GM21529 (cell line): Measurements from ENCODE around the gene SEL1L2.

ENCODE experiments used
- ATAC-seq: cut with Tn5 transposase; IDR thresholded peaks from one replicate; pipeline ENCODE4 v1.9.1; 2021; ENCODE audit not compliant: unreplicated experiment

Gene SEL1L2

DNA sequence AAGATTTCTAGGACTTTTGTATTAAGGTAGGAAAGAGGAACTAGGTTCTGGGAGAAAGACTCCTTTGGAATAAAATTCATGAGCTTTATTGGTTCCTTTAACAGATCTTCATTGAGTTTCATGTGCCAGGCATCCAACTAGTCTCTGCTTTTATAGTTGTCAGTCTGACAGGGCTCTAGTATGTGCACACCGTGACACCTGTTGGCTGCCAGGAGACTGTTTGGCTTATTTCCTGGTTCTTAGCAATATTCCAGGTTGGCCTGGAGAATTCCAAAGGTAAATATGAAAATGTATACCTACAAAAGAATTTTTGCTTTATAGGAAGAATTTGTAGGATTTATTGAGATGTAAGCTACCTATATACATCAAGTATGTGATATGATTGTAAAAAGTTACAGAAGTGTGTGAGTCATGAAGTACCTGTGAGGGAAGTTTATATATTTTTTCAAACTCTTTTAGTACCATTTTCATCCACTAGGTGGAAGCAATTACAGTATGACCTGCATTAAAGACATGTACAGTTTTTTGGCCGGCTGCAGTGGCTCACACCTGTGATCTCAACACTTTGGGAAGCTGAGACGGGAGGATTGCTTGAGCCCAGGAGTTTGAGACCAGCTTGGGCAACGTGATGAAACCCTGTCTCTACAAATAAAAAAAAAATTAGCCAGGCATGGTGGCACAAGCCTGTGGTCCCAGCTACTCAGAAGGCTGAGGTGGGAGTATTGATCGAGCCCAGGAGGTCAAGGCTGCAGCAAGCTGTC lies 170.3 kb downstream of the SEL1L2 start:
- ATAC-seq, result peak; percentile 90

- no peak for ATAC-seq
Measured at GRCh38 chr20:13817342-13817741, 173.1 kb downstream of the SEL1L2 start.

DNA sequence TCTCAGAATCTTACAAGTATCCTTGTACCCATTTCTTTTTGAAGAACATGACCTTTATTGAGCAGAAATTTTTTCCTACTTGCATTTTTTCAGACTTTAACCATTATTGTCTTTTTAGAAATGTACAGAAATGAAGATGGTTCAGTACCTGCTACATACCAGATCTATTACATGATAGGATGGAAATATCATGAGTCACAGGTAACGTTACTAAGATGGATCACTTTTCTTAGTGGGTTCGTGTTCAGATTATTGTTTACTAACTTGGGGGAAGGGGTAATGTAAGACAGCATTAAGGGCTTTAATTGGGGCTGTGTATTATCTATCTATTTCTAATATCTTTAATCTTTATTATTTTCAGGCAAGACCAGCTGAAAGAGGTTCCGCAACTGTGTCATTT lies 173.7 kb downstream of the SEL1L2 start:
- ATAC-seq, result no peak

DNA sequence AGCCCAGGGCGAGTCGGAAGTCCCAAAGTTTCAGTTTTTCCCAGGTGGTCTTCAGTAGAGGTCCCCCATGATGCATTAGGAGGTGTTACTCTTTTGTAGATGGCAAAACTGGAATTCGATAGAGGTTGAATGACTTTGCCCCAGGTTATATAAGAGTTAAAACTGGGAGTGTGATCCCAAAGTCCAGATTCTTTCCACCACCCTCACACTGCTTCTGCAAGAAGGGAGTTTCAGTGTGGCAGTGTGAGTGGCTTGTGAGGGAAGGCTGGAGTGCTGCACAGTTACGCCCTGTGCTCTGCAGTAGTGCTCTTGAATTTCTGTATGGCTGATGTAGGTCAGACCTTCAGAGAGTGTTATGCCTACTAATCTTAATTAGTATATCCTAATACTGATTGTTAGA lies 175.7 kb downstream of the SEL1L2 start:
- no peak for ATAC-seq

DNA sequence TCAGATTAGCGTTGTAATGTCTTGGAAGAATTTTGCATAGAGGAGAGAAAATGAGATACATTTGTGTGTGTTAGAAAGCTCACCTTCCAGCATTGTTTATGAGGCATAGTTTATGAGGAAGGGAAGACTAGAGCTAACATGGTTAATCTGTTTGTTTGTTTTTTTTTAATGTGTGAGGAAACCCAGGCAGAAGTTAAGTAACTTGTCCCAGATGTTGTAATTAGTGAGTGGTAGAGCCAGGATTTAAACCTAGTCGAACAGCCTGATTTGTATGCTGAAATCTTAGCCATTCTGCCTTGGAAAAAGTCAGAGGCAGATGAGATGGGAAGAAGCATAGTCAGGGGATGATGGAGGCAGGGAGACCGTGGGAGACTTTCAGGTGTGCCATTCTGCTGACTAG lies 176.5 kb downstream of the SEL1L2 start:
- ATAC-seq, result no peak

DNA sequence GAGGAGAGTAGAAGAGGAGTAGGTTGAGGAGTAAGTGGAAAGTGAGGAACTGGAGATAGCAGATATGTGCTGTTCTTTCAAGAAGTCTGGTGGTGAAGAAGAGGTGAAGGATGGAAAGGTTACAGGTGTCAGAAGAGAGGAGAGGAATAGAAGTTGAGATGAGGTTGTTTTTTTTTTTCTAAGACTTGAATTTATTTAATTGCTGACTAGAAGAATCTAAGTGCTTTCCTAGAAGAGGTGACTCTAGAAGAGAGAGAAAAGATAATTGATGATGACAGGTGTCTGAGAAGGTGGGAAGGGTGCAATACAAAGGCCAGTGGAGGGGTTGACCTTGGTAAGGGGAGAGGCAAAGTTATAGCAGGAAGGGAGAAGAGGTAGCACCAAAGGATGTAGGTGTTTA lies 180.0 kb downstream of the SEL1L2 start:
- no peak for ATAC-seq

DNA sequence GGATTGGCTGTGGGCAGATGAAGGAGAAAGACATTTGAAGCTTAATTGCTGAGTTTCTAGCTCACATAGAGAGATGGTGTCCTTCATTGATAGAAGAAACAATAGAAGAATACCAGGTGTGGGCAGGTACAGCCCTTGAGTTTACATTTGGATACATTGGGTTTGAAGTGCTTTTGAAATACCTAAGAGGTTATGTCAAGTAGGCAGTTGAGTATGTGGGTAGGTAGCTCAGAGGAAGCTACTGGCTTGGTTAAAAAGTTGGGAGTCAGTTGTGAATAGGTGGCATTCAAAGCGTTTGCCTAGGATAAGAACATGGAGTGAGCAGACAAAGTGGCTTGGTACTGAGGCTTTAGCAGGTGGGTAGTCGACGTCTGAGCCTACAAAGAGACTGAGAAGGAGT lies 180.6 kb downstream of the SEL1L2 start:
- no peak for ATAC-seq

DNA sequence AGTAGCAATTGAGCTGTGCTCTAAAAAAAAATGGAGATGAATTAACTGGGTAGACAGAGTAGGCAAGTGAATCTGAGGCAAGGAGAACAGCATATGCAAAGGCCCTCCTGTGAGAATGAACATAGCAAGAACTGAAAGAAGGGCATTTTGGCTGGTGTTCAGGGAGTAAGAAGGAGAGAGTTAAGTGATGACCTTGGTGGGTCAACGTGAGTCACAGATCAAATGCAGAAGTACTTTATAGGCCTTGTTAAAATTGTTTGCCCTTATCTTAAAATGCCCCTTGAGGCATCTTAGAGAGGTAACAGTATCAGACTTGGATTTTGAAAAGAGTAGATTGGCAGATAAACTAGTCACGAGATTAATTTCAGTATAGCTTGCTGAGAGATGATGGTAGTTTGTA lies 181.0 kb downstream of the SEL1L2 start:
- no peak for ATAC-seq

DNA sequence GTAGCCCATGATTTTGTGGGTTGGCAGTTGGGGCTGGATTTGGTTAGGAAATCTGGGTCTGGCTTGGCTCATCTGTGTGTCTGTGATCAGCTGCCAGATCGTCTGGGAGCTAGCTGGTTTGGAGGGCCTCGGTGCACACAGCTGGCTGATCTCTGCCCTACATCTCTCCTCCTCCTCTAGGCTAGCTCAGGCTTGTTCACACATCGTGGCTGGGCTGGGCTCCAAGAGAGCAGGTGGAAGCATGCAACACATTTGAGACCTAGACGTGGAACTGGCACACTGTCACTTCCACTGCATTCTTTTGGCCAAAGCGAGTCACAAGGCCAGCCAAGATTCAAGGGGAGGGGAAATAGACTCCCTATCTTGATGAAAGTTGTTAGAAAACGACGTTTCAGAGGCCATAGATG lies 189.7 kb downstream of the SEL1L2 start:
- ATAC-seq, result no peak

DNA sequence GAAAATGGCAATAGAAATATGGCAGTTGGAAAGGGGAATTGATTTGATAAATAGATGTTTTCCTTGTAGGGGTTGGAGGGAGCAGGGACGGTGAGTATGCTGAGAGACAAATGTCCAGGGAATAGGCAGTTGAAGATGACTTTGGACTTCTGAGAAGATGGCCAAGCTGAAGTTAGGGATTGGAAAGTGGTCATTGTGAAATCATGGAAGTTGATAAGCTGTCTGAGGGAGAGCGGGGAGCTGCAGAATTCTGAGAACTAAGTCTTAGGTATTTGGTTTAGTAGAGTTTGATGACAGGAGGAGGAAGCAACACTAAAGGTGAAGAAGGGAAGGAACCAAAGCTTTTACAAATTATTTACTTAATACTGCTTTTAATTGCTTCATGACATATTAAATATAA lies 190.4 kb downstream of the SEL1L2 start:
- ATAC-seq, result no peak
